ENCODE results near the gene OPA1.

- TF ChIP-seq CAMTA2 (CRISPR knock-in tag; IDR thresholded peaks at IDR 0.05; ENCODE audit: borderline replicate concordance) (no peak), USF2 (IDR thresholded peaks at IDR 0.05; ENCODE audit: low read depth, low read length) (no peak), USF2 (CRISPR knock-in tag; IDR thresholded peaks at IDR 0.05; ENCODE audit: borderline replicate concordance) (no peak), CEBPG (CRISPR knock-in tag; IDR thresholded peaks at IDR 0.05) (no peak)
Observed at GRCh38 chr3:193730511-193730910, 137.5 kb downstream of the OPA1 start.
